ENCODE data around the gene SHC2.
"Not testable (repeated sequence)": the region's sequence is repeated elsewhere in the genome, so short reads cannot be mapped to it uniquely, and the experiment has no call there.

The SHC2 gene

DNA sequence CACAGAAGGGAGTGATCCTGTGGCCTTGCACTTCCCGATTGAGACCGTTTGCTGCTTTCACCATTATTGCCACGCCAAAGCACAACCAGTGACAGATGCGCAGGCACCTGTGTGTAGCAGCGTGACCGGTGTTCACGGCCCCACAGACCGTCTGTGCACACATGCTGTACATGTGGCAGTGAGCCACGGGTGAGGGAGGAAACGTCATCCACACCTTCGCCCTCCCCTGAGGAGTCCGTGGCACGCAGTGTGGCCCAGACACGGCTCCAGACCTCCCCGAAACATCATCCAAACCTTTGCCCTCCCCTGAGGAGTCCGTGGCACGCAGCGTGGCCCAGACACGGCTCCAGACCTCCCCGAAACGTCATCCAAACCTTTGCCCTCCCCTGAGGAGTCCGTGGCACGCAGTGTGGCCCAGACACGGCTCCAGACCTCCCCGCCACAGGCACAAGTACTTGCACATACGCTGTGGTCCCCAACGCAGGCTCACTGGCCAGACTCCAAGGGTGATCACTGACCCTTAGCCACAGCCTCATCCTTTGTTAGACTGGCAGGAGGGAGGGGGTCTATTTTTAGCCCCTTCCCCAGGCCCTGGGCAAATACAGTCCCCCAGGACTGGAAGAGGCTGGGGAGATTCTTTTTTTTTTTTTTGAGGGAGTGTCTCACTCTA, 7.9 kb upstream of the SHC2 start:
- no peak for DNase-seq

DNA sequence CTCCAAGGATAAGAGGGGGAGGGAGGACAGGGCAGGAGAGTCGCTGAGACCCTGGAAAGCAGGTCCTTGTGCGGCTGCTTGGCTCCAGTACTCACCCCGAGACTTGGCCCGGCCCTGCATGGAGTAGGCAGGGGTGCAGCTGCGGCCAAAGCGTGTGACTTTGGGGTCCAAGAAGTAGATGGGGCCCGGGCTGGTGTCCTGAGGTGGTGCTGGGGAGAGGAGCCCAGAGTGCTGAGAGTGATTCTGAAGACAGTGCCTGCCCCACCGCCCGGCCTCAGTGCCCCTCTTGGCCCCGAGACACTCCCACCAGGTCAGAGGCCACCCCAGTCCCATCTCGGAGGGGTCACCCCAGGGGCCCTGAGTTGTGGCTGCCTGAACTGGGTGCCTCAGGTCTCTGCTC, 6.7 kb upstream of the SHC2 start:
- DNase-seq = no peak

DNA sequence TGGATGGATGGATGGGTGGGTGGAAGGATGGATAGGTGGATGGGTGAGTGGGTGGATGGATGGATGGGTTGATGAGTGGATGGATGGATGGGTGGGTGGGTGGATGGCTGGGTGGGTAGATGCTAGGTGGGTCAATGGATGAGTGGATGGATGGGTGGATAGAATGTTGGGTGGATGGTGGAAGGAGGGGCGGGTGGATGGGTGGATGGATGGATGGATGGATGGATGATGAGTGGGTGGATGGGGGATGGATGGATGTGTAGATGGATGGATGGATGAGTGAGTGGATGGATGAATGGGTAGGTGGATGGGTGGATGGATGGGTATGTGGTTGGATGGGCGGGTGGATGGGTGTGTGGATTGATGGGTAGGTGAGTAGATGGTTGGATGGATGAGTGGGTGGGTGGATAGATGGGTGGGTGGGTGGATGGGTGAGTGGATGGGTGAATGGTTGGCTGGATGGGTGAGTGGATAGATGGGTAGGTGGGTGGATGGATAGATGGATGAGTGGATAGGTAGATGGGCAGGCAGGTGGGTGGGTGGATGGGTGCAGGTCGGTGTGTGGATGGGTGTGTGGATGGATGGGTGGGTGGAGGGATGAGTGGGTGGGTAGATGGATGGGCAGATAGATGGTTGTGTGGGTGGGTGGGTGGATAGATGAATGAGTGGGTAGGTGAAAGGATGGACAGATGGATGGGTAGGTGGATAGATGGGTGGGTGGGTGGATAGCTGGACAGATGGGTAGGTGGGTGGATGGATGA, 4.4 kb upstream of the SHC2 start:
- DNase-seq = no peak

DNA sequence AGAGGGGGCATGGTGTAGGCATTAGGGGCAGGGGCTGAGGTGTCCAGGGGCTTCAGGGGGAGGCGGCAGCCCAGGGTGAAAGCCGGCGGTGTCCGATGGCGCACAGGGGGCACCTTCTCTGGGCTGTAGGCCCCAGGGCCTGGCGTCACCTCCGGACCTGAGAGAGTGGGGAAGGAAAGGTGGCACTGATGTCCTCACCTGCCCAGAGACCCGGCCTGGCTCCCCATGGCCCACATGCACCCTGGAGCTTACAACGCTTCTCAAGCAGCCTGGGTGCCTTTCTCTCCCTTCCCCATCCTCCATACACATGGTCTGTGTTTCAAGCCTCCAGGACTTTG, 3.3 kb upstream of the SHC2 start:
- no peak for DNase-seq

DNA sequence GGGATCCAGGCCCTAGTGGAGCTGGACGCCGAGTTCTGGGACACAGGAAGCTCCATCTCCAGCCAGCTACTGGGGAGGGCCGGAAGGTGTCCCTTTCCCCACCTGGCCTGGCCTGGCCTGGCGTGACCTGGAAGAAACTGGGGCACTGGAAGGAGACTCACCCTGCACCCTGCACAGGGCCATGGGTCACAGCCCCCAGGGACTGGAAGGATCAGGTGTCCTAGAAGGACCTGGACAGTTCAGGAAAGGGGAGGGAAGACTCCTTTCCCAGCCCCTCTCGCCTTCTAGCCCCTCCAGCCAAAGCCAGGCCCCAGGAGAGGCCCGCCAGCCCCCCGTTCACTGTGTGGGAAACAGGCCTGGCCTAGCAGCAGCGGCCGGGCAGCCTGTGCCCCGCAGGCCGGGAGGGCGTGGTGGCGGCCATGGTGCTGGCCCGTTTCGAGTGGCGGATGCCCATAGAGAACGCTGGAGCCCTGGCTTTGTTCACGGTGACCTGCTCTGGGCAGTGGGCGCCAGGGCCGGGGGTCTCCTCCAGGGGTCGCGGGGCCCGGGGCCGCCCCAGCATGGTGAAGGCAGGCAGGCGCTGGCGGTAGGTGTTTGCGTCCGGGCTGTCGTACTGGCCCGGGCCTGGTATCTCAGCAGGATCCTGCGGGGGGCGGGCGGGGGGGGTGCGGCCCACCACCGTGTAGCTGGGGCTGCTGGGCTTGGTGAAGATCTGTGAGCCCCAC, 2.8 kb upstream of the SHC2 start:
- DNase-seq = no peak

DNA sequence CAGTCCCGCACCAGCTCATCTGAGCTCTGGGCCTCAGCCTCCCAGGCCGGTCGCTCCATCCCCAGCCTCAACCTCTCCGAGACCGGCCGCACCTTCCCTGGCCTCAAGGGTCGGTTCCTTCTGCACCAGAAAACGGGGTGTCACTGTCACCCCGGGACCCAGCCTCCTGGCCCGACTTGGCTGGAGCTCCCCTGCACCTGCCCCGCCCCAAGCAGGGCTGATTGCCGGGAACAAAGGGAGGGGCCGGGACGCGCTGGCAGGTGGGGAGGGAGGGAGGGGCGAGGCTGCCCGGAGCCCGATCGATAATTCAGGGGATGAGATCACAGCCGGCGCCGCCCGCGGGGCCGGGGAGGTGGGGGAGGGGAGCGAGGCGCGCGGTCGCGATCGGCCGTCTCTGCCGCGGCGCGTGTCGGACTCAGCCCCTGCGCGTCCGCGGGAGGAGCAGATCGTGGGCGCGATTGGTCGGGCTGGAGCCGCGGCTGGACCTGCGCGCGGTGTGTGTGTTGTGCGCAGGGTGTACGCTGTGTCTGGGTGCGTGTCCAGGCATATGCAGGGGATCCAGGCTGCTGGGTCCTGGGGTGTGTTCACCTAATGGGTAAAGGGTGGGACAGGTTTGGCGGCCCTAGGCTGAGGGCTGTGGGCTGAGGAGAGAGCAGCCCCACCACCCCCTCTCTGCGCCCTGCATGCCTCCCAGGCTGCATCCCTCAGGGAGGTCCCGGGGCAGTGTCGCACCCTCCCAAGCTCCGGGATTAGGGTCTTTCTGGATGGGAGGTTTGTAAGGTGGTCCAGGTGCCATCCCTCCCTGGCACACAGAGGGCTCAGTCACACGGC, 1.1 kb upstream of the SHC2 start:
- no peak for DNase-seq

DNA sequence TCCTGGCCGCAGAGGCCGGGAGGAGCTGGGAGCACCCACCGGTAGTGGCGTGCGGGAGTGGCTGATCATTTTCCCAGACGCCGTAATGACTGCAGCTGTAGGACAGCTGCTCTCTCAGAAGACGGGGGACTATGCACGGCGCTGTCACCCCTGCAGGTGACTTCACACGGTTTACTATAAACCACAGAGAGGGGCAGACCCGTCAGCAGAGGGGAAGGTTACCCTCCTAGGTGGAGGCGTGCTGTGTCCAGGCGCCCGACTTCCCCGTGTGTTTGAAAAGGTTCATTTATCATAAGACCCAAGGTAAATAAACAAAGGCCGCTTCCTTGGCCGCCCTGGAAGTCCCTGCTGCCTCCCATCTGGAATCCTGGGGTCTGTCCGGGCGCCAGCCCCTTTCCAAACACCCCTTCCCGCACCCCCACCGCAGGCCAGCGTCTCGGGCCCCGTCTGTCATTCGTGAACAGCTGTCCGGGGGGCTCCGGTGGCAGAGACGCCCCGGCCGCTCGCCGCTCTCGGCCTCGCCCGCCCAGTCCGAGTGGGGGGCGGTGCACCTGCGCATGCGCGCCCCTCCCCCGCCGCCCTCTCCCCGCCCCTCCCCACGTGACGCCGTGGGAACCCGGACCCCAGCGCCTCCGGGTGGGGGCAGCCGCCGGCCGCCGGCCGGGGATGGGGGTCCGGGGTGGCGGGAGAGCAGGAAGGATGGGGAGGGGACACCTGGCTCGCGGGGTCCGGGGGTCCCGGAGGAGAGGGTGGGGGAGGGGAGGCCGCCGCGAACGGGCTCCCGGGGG, 915 bp downstream of the SHC2 start:
- DNase-seq = no peak

DNA sequence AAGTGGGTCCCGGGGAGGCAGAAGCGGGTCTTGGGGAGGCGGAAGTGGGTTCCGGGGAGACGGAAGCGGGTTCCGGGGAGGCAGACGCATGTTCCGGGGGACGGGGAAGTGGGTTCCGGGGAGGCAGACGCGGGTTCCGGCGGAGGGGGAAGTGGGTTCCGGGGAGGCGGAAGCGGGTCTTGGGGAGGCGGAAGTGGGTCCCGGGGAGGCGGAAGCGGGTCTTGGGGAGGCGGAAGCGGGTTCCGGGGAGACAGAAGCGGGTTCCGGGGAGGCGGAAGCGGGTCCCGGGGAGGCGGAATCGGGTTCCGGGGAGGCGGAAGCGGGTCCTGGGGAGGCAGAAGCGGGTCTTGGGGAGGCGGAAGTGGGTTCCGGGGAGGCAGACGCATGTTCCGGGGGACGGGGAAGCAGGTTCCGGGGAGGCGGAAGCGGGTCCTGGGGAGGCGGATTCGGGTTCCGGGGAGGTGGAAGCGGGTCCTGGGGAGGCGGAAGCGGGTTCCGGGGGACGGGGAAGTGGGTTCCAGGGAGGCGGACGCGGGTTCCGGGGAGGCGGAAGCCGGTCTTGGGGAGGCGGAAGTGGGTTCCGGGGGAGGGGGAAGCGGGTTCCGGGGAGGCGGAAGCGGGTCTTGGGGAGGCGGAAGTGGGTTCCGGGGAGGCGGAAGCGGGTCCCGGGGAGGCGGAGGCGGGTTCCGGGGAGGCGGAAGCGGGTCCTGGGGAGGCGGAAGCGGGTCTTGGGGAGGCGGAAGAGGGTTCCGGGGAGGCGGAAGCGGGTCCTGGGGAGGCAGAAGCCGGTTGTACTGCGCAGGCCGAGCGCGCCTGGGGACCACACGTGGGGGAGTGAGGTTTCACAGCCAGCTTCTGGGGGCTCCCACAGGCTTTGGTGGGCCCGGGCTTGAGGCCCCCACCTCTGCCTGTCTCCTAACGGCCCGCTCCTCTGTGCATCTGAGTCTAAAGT, 2.5 kb downstream of the SHC2 start:
- no peak for DNase-seq

DNA sequence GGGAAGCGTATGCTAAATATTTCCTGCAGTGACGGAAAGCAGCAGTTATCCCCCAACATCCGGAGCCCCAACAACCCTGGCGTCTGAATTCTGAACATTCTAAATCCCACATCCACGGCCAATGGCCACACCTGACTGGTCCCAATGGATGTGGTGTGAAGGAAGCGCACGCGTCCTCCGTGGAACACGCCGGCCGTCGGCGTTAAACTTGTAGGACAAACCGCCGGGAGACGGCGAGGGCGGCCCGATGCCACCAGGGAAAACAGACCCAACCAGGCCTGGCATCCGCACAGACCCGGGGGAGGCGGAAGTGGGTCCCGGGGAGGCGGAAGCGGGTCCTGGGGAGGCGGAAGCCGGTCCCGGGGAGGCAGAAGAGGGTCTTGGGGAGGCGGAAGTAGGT, 3.2 kb downstream of the SHC2 start:
- DNase-seq = no peak

DNA sequence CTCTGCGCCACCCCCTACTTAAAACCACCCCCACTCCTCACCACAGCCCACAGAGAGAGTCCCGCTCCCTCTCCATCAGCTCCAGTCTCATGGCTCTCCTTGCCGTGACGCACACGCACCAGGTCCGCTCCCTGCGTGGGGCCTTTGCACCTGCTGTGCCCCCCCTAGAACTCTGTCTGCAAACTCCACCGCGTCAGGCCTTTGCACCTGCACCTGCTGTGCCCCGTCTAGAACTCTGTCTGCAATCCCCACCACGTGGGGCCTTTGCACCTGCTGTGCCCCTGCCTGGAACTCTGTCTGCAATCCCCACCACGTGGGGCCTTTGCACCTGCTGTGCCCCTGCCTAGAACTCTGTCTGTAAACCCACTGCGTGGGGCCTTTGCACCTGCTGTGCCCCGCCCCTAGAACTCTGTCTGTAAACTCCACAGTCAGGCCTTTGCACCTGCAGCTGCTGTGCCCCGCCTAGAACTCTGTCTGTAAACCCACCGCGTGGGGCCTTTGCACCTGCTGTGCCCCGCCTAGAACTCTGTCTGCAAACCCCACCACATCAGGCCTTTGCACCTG, 4.2 kb downstream of the SHC2 start:
- no peak for DNase-seq

DNA sequence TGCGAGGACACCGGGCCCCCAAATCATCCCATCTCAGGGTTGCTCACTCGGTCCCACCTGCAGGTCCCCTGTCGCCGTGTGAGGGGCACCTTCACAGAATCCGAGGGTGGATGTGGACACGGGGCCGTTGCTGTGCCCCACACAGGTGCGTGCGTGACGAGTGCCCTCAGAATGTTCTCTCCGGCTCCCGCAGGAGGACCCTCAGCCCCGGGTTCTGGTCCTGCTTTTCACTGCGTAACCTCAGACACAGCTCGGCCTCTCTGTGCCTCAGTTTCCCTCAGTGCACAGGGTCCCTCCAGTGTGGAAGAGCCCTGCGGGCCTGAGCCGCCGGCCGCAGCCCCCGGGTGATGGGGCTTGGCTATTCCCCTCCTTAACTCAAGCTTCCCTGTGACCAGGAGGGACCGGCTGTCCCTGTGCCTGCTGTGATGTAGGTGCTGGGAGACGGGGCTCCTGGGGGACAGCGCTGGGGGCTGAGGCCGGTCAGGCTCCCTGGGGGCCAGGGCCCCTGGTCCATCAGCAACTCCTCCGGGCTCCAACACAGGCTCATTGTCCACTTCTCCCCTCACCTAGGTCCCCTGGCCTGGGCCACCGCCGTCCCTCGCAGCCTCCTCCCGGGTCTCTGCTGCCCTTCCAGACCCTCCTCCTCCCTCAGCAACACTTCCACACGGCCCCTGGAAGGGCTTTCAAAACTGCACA, 4.8 kb downstream of the SHC2 start:
- no peak for DNase-seq

DNA sequence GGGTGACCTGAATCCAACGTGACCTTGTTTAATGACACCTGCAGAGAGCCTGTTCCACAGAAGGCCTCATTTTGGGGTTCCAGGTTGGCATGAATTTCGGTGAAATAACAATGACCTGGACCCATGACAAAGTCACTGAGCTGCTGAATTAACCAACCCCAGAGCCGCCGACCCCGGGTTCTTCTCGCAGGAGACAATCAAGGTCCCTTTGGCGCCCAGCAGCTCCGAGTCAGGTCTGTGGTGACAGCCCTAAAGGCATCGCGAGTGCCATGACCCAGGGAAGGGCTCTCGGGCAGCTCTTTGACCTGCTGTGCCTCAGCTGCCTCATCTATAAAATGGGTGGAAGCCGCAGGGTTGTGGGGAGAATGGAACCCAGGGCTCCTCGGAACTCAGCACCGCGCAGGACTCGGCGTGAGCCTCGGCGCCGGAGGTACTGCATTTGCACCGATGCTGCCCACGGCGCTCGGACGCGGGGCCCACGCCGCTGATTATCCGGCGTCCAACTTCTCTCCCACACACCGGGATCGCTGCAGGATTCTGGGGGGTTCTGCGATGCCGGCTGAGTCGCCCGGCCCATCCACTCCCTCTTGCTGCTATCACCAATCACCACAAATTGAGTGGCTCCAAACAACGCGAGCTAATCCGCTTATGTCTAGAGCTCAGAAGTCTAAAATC, 5.7 kb downstream of the SHC2 start:
- no peak for DNase-seq

DNA sequence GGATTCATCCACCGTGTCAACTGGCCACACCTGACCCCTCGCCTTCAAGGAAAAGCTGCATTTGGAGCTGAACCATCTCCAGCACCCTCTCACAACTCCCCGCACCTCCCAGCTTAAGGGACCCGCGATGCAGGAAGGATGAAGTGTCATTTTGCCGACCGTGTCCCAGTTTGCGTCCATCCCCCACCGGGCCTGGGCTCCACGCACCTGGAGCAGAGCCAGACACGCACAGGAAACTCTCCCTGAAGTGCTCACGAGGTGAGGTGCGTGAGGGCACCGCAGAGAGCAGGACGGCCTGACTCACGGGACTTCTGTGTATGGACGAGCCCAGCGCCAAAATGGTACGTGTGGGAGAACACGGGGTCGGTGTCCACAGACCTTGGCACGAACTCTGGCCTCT, 7.2 kb downstream of the SHC2 start:
- DNase-seq = no peak

DNA sequence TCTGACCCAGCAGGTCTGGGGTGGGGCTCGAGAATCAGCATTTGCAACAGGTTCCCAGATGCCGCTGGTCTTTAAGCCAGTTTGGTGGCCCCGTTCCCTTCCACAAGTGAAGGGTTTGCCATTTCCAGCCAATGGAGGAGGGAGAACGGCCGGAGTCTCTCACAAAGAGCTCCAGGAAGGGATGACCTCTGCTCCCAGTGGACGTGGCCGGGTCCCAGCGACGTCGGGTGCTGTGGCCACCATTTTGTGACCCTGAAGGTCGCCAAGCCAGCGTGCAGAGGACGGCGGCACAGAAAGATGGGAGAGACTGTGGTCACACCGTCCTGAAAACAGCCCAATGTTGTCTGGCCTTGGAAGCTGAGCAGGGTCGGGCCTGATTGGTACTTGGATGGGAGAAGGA, 8.0 kb downstream of the SHC2 start:
- DNase-seq = no peak

DNA sequence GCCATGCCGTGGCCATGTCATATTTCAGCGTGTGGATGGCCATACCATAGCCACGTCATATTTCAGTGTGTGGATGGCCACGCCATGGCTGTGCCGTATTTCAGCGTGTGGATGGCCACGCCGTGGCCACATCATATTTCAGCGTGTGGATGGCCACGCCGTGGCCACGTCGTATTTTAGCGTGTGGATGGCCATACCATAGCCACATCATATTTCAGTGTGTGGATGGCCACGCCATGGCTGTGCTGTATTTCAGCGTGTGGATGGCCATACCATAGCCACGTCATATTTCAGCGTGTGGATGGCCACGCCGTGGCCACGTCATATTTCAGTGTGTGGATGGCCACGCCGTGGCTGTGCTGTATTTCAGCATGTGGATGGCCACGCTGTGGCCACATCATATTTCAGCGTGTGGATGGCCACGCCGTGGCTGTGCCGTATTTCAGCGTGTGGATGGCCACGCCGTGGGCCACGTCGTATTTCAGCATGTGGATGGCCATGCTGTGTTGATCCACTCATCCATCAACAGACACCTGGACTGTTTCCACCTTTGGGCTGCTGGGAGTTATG, 9.8 kb downstream of the SHC2 start:
- DNase-seq = not testable (repeated sequence)

DNA sequence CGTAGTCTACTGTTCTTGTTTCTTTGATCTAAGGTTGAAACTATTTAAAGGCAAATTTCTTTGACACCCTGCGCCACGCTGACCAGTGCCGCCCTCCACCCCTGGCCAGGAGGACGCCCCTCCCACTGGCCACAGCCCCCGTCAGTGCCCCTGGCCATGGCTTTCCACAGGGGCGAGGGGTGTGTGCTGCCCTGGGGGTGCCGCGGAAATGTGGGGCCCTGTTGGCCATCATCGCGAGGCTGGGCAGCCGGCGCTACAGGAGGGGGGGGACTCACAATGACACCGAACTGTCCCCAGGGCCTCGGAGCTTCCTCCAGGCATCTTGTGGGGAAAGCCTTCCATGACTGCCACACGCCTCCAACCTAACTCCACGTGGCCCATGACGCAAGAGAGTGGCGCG, 10.9 kb downstream of the SHC2 start:
- no peak for DNase-seq

DNA sequence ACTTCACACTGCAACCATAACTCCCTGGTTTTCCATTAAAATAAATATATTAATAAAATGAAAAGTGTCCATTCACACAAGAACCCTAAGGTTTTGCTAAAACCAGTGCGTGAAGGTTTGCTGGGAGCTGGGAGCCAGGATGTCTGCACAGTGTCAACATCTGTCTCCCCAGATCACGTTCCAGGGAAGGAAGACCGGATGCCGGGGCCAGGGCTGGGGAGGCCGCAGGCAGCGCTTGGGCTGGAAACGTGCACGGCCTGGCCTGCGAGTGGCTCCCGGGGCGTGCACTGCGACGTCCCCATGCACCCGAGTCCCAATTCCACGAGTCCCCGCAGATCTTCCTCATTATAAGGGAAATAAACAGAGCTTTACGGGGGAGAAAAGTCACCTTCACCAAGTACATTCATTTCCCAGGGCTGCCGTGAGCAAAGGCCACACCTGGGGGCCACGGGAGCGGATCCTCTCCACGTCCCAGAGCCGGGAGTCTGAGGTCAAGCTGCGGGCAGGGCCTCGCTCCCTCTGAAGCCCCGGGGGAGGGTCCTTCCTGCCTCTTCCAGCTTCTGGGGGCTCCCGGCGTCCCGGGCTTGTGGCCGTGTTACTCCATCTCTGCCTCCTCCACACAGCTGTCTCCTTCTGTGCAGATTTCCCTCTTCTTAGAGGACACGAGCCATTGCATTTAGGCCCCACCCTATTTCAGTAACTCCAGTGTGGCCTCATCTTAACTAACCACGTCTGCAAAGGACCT, 12.8 kb downstream of the SHC2 start:
- DNase-seq = no peak

DNA sequence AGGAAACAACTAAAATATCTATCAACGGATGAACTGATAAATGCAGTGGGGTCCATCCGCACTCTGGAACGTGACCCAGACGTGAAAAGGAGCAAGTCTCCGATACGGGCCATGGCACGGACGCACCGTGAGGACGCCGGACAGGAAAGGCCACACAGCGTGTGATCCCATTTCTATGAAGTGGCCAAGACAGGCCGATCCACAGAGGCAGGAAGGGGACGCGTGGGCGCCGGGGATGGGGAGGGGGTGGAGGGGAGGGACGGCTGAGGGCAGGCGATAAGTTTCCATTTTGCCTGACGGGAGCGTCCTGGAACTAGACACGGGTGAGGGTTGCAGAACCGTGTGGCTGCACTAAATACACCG, 13.8 kb downstream of the SHC2 start:
- DNase-seq = no peak
